Cardiac muscle cell (in vitro differentiated cells and primary cell): ENCODE data around the gene PIGU. TPM values are rescaled to one million over a fixed set of nuclear protein-coding genes. Genes with fewer than 3 reads are reported as not detected.

Source experiments
- DNase-seq, 2 donors: peaks; one replicate each; pipeline versions ENCODE4 v3.0.0 to v3.0.0-alpha.2; 2010 to 2017; ENCODE audit warnings: low read depth in 1 of 2, low spot score in 1 of 2
- H3K27ac ChIP-seq: fragments of 200-600 bp; sonication (generic); 2 replicates; pipeline ENCODE4 v1.5.1; 2016
- H3K27me3 ChIP-seq: fragments of 200-600 bp; sonication (generic); 2 replicates; pipeline ENCODE4 v1.6.0; 2016; ENCODE audit warnings: control low read depth
- H3K36me3 ChIP-seq: fragments of 200-600 bp; sonication (generic); 2 replicates; pipeline ENCODE4 v1.5.1; 2016; ENCODE audit warnings: control low read depth
- H3K4me1 ChIP-seq: fragments of 200-600 bp; sonication (generic); 2 replicates; pipeline ENCODE4 v1.8.1; 2017; ENCODE audit warnings: low read depth, mild to moderate bottlenecking, mixed run types
- H3K4me3 ChIP-seq: fragments of 200-600 bp; sonication (generic); 2 replicates; pipeline ENCODE4 v1.5.1; 2016; ENCODE audit warnings: mild to moderate bottlenecking
- H3K9me3 ChIP-seq: fragments of 200-600 bp; sonication (generic); 2 replicates; pipeline ENCODE4 v1.5.1; 2017; ENCODE audit warnings: low read depth, mild to moderate bottlenecking, control low read depth
- CTCF ChIP-seq: IDR thresholded peaks from 2 replicates; pipeline ENCODE4 v1.5.1; 2012; ENCODE audit warnings: low read depth, mild to moderate bottlenecking, low read length
- polyA plus RNA-seq: library from polyadenylated mRNA; unstranded; fragments of >200 nt; fragmentation: Nextera tagmentation; extraction: Ambion mirVana; gene quantifications from 2 replicates; pipeline ENCODE4 v1.2.1, GENCODE V29; 2016
- total RNA-seq: library from RNA; depleted of rRNA; stranded (reverse); fragments of >200 nt; gene quantifications from 2 replicates; pipeline ENCODE4 v1.2.3, GENCODE V29; 2016

The PIGU gene
- total and polyA plus RNA-seq, 2 experiments from 2014 or later = 22.8 to 40.9 TPM

DNA sequence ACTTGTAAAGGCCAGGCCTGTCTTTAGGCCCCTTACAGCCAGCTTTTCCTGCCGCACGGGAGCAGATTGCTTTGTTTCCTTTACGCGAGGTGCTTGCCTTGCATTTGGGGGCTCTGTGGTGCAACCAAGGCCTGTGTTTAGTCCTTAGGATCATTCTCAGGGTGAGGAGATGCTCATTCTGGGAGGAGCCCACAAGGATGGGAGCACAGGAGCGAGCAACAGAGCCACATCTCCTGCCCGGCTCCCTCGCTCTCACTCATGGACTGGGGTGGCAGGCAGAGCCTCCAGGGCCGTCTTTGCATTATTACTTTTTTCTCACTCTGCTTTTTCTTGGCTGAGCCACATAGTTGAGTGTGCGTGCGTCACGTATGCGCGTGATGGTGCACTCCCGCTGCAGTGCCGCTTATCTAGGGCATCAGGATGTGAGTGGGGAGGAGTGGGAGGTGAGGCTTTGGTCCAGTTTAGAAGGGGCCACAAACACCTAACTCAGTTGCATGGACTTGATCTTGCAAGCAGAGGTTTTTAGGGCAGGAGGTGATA lies 141.5 kb downstream of the PIGU start:
- Histone ChIP-seq H3K36me3 (peaks cover 36% of the 10 kb centered on the region), H3K4me1 (no peaks in the 10 kb centered on the region), H3K27me3 (no peaks in the 10 kb centered on the region), H3K9me3 (no peaks in the 10 kb centered on the region), H3K4me3 (no peak overlapping the region), H3K27ac (no peak overlapping the region)
- TF ChIP-seq CTCF = no peak
- no peak for DNase-seq

- H3K27ac ChIP-seq = no peak overlapping the region
- no peak for TF ChIP-seq CTCF
- peaks cover 41% of the 10 kb centered on the region for H3K36me3 ChIP-seq
These were observed 142.3 kb downstream of the PIGU start for GRCh38 chr20:34534391-34535165.

DNA sequence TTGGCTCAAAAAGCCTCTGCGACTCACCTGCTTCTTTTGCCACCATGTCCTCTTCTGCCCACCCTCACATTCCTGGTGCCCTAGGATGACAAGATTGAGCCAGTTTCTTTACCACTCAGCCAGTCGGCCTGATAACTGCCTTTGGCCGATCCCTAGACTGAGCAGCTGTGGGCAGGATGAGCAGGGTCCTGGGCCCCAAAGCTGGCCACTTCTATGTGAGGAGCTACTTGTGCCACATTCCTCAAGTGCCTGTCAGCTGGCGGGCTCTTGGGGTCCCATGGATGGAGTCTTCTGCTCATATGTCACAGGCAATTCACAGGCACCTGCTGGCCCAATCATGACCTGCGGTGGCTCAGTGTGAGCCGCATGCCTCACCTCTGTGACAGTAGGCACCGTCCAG lies 144.1 kb downstream of the PIGU start:
- Histone ChIP-seq H3K4me1 (no peaks in the 10 kb centered on the region), H3K9me3 (no peaks in the 10 kb centered on the region), H3K27ac (no peak overlapping the region), H3K4me3 (no peak overlapping the region), H3K27me3 (no peaks in the 10 kb centered on the region), H3K36me3 (peaks cover 48% of the 10 kb centered on the region)
- no peak for TF ChIP-seq CTCF
- DNase-seq = no peak

More at GRCh38 chr20:34534391-34535165, 142.3 kb downstream of the PIGU start:
- Histone ChIP-seq H3K4me3 (no peak overlapping the region), H3K9me3 (no peaks in the 10 kb centered on the region), H3K4me1 (no peaks in the 10 kb centered on the region), H3K27me3 (no peaks in the 10 kb centered on the region)
- DNase-seq = no peak

- Histone ChIP-seq H3K36me3 (peaks cover 50% of the 10 kb centered on the region), H3K4me3 (no peak overlapping the region), H3K27ac (no peak overlapping the region), H3K9me3 (no peaks in the 10 kb centered on the region), H3K27me3 (no peaks in the 10 kb centered on the region), H3K4me1 (no peaks in the 10 kb centered on the region)
- TF ChIP-seq CTCF = no peak
- no peak for DNase-seq
These were observed 144.6 kb downstream of the PIGU start for GRCh38 chr20:34532320-34532719.

DNA sequence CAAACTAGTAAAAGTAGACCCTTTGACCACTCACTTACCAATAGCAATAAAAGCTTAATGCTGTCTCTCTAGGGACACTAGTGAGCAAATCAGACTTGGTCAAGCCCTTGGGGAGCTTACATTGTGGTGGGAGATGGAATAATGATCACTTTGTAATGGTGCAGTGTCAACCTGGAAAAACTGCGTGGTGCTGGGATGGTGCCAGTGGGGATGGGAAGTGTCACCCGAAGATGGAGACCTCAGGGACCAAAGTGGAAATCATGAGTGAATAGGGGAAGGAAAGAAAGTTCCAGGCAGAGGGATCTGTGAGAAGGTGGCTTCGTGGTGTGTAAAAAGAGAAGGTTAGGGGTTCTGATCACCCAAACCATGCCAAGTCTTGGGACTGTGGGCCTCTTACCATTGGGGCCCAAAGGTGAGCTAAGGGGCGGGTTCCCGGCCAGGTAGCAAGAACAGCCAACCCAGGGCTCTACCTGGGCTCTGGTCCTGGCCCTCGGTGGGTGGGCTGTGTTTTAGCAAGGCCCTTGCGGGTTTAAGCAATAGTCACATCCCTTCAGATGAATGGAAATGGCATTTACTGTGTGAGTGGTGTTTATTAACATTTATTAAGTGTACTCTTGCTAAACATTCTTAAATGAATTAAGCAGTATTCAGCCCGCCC lies 145.2 kb downstream of the PIGU start:
- Histone ChIP-seq H3K9me3 (no peaks in the 10 kb centered on the region), H3K4me1 (no peaks in the 10 kb centered on the region), H3K36me3 (peaks cover 53% of the 10 kb centered on the region), H3K4me3 (no peak overlapping the region), H3K27me3 (no peaks in the 10 kb centered on the region), H3K27ac (no peak overlapping the region)
- TF ChIP-seq CTCF = no peak
- no peak for DNase-seq
